ENCODE results near the gene WFDC10B. TPM values are rescaled to one million over a fixed set of nuclear protein-coding genes. Genes with fewer than 3 reads are reported as not detected.
"Not testable (repeated sequence)": the region's sequence is repeated elsewhere in the genome, so short reads cannot be mapped to it uniquely, and the experiment has no call there.

Gene WFDC10B
- total RNA-seq, 1 donor from 2014 or later: not detected

DNA sequence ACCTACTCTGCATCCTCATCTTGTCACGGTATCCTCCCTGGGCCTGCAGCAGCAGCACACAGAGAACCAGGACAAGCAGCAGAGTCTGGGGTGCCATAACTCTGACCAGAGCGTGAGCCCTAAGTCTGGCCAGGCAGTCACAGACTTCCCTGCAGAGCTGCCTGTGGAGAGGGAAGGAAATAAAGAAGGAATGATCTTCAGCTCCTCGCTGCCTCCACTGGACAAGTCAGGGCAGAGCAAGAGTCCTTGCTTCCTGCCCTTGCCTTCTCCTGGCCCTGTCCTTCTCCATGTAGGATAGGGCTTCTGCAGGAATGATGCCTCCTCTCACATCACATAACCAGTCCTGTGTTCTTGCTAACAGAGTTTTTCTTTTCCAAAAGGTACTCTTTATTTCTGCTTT, 18.9 kb downstream of the WFDC10B start:
- no peaks in the 10 kb centered on the region for H3K4me1 Mint-ChIP-seq (ENCODE audit: low read depth, unreplicated experiment)
- H3K36me3 Mint-ChIP-seq (ENCODE audit: unreplicated experiment): no peaks in the 10 kb centered on the region
- peak; percentile 23 for DNase-seq
- H3K9me3 Mint-ChIP-seq (ENCODE audit: unreplicated experiment): no peaks in the 10 kb centered on the region
- H3K27me3 Mint-ChIP-seq (ENCODE audit: unreplicated experiment): no peaks in the 10 kb centered on the region
- H3K4me3 Mint-ChIP-seq (ENCODE audit: unreplicated experiment): no peak overlapping the region
- TF ChIP-seq, protein P1, sequence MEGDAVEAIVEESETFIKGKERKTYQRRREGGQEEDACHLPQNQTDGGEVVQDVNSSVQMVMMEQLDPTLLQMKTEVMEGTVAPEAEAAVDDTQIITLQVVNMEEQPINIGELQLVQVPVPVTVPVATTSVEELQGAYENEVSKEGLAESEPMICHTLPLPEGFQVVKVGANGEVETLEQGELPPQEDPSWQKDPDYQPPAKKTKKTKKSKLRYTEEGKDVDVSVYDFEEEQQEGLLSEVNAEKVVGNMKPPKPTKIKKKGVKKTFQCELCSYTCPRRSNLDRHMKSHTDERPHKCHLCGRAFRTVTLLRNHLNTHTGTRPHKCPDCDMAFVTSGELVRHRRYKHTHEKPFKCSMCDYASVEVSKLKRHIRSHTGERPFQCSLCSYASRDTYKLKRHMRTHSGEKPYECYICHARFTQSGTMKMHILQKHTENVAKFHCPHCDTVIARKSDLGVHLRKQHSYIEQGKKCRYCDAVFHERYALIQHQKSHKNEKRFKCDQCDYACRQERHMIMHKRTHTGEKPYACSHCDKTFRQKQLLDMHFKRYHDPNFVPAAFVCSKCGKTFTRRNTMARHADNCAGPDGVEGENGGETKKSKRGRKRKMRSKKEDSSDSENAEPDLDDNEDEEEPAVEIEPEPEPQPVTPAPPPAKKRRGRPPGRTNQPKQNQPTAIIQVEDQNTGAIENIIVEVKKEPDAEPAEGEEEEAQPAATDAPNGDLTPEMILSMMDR (IDR thresholded peaks at IDR 0.05; ENCODE audit: partially characterized antibody, unreplicated experiment): no peak
- H3K27ac Mint-ChIP-seq (ENCODE audit: unreplicated experiment): no peak overlapping the region

DNA sequence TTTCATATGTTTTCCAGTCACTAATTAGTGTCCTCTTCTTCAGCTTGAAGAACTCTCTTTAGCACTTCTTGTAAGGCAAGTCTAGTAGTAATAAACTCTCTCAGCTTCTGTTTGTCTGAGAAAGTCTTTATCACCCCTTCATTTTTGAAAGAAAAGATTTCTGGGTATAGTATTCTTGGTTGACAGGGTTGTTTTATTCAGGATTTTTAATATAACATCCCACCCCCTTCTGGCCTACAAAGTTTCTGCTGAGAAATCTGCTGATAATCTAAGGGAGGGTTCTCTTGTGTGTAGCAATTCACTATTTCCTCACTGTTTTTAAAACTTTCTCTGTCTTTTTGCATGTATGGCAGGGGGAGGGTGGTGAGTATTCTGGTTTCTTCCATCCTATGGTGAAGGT, 25.2 kb downstream of the WFDC10B start:
- TF ChIP-seq, protein P1 (IDR thresholded peaks at IDR 0.05; ENCODE audit: partially characterized antibody, unreplicated experiment): no peak
- H3K27ac Mint-ChIP-seq (ENCODE audit: unreplicated experiment): no peak overlapping the region
- H3K27me3 Mint-ChIP-seq (ENCODE audit: unreplicated experiment): no peaks in the 10 kb centered on the region
- no peaks in the 10 kb centered on the region for H3K9me3 Mint-ChIP-seq (ENCODE audit: unreplicated experiment)
- no peak overlapping the region for H3K4me3 Mint-ChIP-seq (ENCODE audit: unreplicated experiment)
- DNase-seq: no peak
- H3K36me3 Mint-ChIP-seq (ENCODE audit: unreplicated experiment): peaks cover 16% of the 10 kb centered on the region
- H3K4me1 Mint-ChIP-seq (ENCODE audit: low read depth, unreplicated experiment): no peaks in the 10 kb centered on the region

DNA sequence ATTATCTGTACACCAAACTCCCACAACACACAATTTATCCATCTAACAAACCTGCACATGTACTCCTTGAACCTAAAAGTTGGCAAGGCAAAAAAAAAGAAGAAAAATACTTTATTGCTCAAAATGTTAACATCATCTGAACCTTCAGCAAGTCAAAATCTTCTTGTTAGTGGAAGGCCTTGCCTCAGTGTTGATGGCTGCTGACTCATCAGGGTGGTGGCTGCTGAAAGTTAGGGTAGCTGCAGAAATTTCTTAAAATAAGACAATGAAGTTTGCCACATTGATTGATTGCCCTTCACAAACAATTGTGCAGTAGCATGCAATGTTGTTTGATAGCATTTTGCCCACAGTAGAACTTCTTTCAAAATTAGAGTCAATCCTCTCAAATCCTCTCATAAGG, 32.1 kb downstream of the WFDC10B start:
- H3K9me3 Mint-ChIP-seq (ENCODE audit: unreplicated experiment): no peaks in the 10 kb centered on the region

DNA sequence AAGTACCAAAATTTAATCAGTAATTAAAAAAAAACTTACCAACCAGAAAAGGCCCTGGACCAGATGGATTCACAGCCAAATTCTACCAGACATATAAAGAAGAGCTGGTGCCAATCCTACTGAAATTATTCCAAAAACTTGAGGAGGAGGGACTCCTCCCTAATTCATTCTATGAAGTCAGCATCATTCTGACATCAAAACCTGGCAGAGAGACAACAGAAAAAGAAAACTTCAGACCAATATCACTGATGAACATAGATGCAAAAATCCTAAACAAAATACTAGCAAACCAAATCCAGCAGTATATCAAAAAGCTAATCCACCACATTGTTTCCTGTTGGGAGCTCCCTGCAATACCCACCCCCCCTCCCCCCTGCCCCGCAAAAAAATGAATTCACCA, 34.7 kb downstream of the WFDC10B start, which contains the start of gene WFDC11:
Gene WFDC11 (minus strand): TSS at position 101 of the 400 bp plus-strand sequence. CDS start 19,639 bp downstream, outside the sequence.
- TF ChIP-seq, protein P1 (IDR thresholded peaks at IDR 0.05; ENCODE audit: partially characterized antibody, unreplicated experiment): no peak
- Mint-ChIP-seq H3K4me1 (ENCODE audit: low read depth, unreplicated experiment) (no peaks in the 10 kb centered on the region), H3K27ac (ENCODE audit: unreplicated experiment) (no peak within 1 kb of the TSS), H3K27me3 (ENCODE audit: unreplicated experiment) (peaks cover 2% of the 10 kb centered on the region), H3K36me3 (ENCODE audit: unreplicated experiment) (no peaks in the 10 kb centered on the region), H3K4me3 (ENCODE audit: unreplicated experiment) (no peak within 1 kb of the TSS), H3K9me3 (ENCODE audit: unreplicated experiment) (no peaks in the 10 kb centered on the region)
- DNase-seq: no peak

More for the DNA sequence above, 32.1 kb downstream of the WFDC10B start:
- no peaks in the 10 kb centered on the region for H3K27me3 Mint-ChIP-seq (ENCODE audit: unreplicated experiment)
- H3K27ac Mint-ChIP-seq (ENCODE audit: unreplicated experiment): no peak overlapping the region
- TF ChIP-seq, protein P1 (IDR thresholded peaks at IDR 0.05; ENCODE audit: partially characterized antibody, unreplicated experiment): no peak
- H3K36me3 Mint-ChIP-seq (ENCODE audit: unreplicated experiment): peaks cover 5% of the 10 kb centered on the region
- DNase-seq: no peak
- H3K4me1 Mint-ChIP-seq (ENCODE audit: low read depth, unreplicated experiment): no peaks in the 10 kb centered on the region
- no peak overlapping the region for H3K4me3 Mint-ChIP-seq (ENCODE audit: unreplicated experiment)

DNA sequence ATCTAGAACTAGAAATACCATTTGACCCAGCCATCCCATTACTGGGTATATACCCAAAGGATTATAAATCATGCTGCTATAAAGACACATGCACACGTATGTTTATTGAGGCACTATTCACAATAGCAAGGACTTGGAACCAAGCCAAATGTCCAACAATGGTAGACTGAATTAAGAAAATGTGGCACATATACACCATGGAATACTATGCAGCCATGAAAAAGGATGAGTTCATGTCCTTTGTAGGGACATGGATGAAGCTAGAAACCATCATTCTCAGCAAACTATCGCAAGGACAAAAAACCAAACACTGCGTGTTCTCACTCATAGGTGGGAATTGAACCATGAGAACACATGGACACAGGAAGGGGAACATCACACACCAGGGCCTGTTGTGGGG, 47.8 kb downstream of the WFDC10B start:
- not testable (repeated sequence) for DNase-seq; H3K4me1 Mint-ChIP-seq (ENCODE audit: low read depth, unreplicated experiment)

DNA sequence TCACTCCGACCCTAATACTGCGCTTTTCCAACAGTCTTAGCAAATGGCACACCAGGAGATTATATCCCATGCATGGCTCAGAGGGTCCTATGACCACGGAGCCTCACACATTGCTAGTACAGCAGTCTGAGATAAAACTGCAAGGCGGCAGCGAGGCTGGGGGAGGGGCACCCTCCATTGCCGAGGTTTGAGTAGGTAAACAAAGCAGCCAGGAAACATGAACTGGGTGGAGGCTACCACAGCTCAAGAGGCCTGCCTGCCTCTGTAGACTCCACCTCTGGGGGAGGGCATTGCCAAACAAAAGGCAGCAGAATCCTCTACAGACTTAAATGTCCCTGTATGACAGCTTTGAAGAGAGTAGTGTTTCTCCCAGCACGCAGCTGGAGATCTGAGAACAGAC, 53.1 kb downstream of the WFDC10B start:
- not testable (repeated sequence) for H3K36me3 Mint-ChIP-seq (ENCODE audit: unreplicated experiment); H3K4me1 Mint-ChIP-seq (ENCODE audit: low read depth, unreplicated experiment); DNase-seq; H3K27me3 Mint-ChIP-seq (ENCODE audit: unreplicated experiment); H3K27ac Mint-ChIP-seq (ENCODE audit: unreplicated experiment); H3K4me3 Mint-ChIP-seq (ENCODE audit: unreplicated experiment); H3K9me3 Mint-ChIP-seq (ENCODE audit: unreplicated experiment)

More for the DNA sequence above, 47.8 kb downstream of the WFDC10B start:
- H3K27ac Mint-ChIP-seq (ENCODE audit: unreplicated experiment); H3K9me3 Mint-ChIP-seq (ENCODE audit: unreplicated experiment); H3K27me3 Mint-ChIP-seq (ENCODE audit: unreplicated experiment); H3K4me3 Mint-ChIP-seq (ENCODE audit: unreplicated experiment); H3K36me3 Mint-ChIP-seq (ENCODE audit: unreplicated experiment): not testable (repeated sequence)

All from glutamatergic neuron (in vitro differentiated cells).